ENCODE measurements around the gene DOHH.

Gene DOHH

DNA sequence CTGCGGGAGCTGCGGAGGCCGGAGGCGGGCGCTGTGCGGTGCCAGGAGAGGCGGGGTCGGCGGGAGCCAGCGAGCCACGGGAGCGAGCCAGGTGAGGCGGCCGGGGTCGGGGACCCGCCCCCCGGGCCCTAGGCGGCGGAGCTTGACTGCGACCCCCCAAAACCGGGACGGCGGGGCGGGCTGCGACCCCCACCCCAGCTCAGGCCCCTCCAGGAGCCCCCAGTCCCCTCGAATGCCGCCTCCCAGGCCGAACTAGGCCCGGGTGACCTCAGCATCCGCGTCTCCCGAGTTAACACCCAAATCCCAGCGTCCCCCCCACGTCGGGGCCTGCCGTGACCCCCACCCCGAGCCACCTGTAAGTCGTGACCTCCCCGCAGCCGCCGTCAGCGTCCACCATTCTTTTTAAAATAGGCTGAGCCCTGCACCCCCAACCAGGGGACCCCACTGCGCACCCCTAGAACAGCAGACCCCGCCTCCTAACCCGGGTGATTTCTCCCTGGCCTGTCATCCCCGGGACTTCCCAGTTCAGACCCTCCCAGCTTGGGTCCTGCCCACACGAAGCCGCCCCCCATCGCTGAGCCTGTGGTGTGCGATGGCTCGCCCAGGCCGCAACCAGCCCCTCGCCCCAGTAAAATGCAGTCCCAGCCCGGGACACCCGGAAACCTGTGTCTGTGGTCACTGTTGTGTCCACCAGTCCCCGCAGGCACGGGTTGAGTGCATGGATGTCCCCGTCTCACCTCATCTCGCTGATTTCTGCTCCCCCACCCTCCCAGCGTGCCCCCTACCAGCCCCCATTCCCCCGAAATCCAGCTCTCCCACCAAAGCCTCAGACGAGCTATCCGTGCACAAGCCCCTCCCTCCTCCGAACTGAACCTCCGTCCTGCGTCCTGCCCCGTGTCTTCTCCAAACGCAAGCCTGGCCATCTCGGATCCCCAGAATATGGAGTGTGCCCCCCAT is 6.2 kb upstream of the DOHH start:
- no peaks in the 10 kb centered on the region for H3K9me3 ChIP-seq (ENCODE audit: insufficient read depth, low read depth, low read length)
- peak overlapping the region; percentile 80 for H2AFZ ChIP-seq (ENCODE audit: insufficient read depth, low read length, poor library complexity)
- no peak overlapping the region for H3K23ac ChIP-seq (ENCODE audit: low read length)
- H2BK12ac ChIP-seq (ENCODE audit: low read length) = no peak overlapping the region
- H4K91ac ChIP-seq (ENCODE audit: low read depth, low read length) = peak overlapping the region; percentile 91
- H3K79me2 ChIP-seq (ENCODE audit: control insufficient read depth, insufficient read depth, low read length, poor library complexity) = peaks cover 39% of the 10 kb centered on the region
- peak overlapping the region; percentile 72 for H3K27ac ChIP-seq (ENCODE audit: low read depth, low read length)
- DNase-seq = peak in 1 of 2 donors; percentile 22
- H4K8ac ChIP-seq (ENCODE audit: low read depth, low read length) = peak overlapping the region; percentile 79
- H4K12ac ChIP-seq (ENCODE audit: low read depth, low read length) = peak overlapping the region; percentile 72
- H3K27me3 ChIP-seq (ENCODE audit: insufficient read depth, low read length) = no peaks in the 10 kb centered on the region
- peaks cover 25 to 26% of the 10 kb centered on the region in 2 experiments for H3K36me3 ChIP-seq (ENCODE audit: control insufficient read depth in 1 of 2, insufficient read depth in 2 of 2, low read length in 2 of 2)
- peak overlapping the region; percentile 91 for H3K4ac ChIP-seq (ENCODE audit: low read depth, low read length)
- peak overlapping the region; percentile 86 for H2BK120ac ChIP-seq (ENCODE audit: insufficient read depth, low read length, poor library complexity)
- WGBS (ENCODE audit: extremely low coverage, insufficient coverage, insufficient read length) = no CpG with 5 or more reads among the region's 69 CpGs
- H2AK5ac ChIP-seq (ENCODE audit: low read length) = peak overlapping the region; percentile 62
- peak overlapping the region; percentile 83 for H3K18ac ChIP-seq (ENCODE audit: low read length)
- H3K4me2 ChIP-seq (ENCODE audit: low read length) = peak overlapping the region; percentile 63
- peak overlapping the region; percentile 93 for H3K4me3 ChIP-seq (ENCODE audit: low read depth, low read length)
- peaks cover 28% of the 10 kb centered on the region for H3K79me1 ChIP-seq (ENCODE audit: low read length)
- peak overlapping the region; percentile 91 for H2BK5ac ChIP-seq (ENCODE audit: low read depth, low read length, poor library complexity)
- H3K14ac ChIP-seq (ENCODE audit: low read length) = peak overlapping the region; percentile 92
- peak overlapping the region; percentile 93 for H3K9ac ChIP-seq (ENCODE audit: low read length)
- H3K4me1 ChIP-seq (ENCODE audit: control insufficient read depth in 1 of 2, insufficient read depth in 2 of 2, low read length in 2 of 2) = peaks cover 23 to 28% of the 10 kb centered on the region in 2 experiments

GRCh38 chr19:3505598-3506383 is 5.3 kb upstream of the DOHH start, which contains the start of gene FZR1:
Gene FZR1 (plus strand): TSS chr19:3506311. CDS start chr19:3522990, 16,679 bp downstream.
- Histone ChIP-seq H3K9ac (ENCODE audit: low read length) (peak within 1 kb of the TSS; percentile 93), H3K27ac (ENCODE audit: low read depth, low read length) (peak within 1 kb of the TSS; percentile 72), H2BK120ac (ENCODE audit: insufficient read depth, low read length, poor library complexity) (peak within 1 kb of the TSS; percentile 91), H3K79me2 (ENCODE audit: control insufficient read depth, insufficient read depth, low read length, poor library complexity) (peaks cover 33% of the 10 kb centered on the region), H4K12ac (ENCODE audit: low read depth, low read length) (peak within 1 kb of the TSS; percentile 89), H4K8ac (ENCODE audit: low read depth, low read length) (peak within 1 kb of the TSS; percentile 79), H3K4ac (ENCODE audit: low read depth, low read length) (peak within 1 kb of the TSS; percentile 91), H3K79me1 (ENCODE audit: low read length) (peaks cover 30% of the 10 kb centered on the region), H2BK12ac (ENCODE audit: low read length) (no peak within 1 kb of the TSS), H3K14ac (ENCODE audit: low read length) (peak within 1 kb of the TSS; percentile 92), H3K23ac (ENCODE audit: low read length) (no peak within 1 kb of the TSS), H4K91ac (ENCODE audit: low read depth, low read length) (peak within 1 kb of the TSS; percentile 91), H3K4me1 (ENCODE audit: control insufficient read depth in 1 of 2, insufficient read depth in 2 of 2, low read length in 2 of 2) (peaks cover 23 to 28% of the 10 kb centered on the region in 2 experiments), H2AFZ (ENCODE audit: insufficient read depth, low read length, poor library complexity) (peak within 1 kb of the TSS; percentile 80), H3K27me3 (ENCODE audit: insufficient read depth, low read length) (no peaks in the 10 kb centered on the region), H3K4me3 (ENCODE audit: low read depth, low read length) (peak within 1 kb of the TSS; percentile 93), H3K4me2 (ENCODE audit: low read length) (peak within 1 kb of the TSS; percentile 65), H3K9me3 (ENCODE audit: insufficient read depth, low read depth, low read length) (no peaks in the 10 kb centered on the region), H3K36me3 (ENCODE audit: control insufficient read depth in 1 of 2, insufficient read depth in 2 of 2, low read length in 2 of 2) (peaks cover 16 to 17% of the 10 kb centered on the region in 2 experiments), H2BK5ac (ENCODE audit: low read depth, low read length, poor library complexity) (peak within 1 kb of the TSS; percentile 91), H3K18ac (ENCODE audit: low read length) (peak within 1 kb of the TSS; percentile 83), H2AK5ac (ENCODE audit: low read length) (peak within 1 kb of the TSS; percentile 62)
- DNase-seq = peak; percentile 99 to 100
- WGBS (ENCODE audit: extremely low coverage, insufficient coverage, insufficient read length) = no CpG with 5 or more reads among the region's 79 CpGs

- H3K79me1 ChIP-seq (ENCODE audit: low read length) = peaks cover 35% of the 10 kb centered on the region
- no peak overlapping the region for H3K4me2 ChIP-seq (ENCODE audit: low read length)
- no peak overlapping the region for H3K18ac ChIP-seq (ENCODE audit: low read length)
- H3K79me2 ChIP-seq (ENCODE audit: control insufficient read depth, insufficient read depth, low read length, poor library complexity) = peaks cover 34% of the 10 kb centered on the region
- no peak overlapping the region for H2BK120ac ChIP-seq (ENCODE audit: insufficient read depth, low read length, poor library complexity)
- H2AK5ac ChIP-seq (ENCODE audit: low read length) = no peak overlapping the region
- H3K27ac ChIP-seq (ENCODE audit: low read depth, low read length) = no peak overlapping the region
- no peak overlapping the region for H3K4me3 ChIP-seq (ENCODE audit: low read depth, low read length)
- no peak overlapping the region for H2BK12ac ChIP-seq (ENCODE audit: low read length)
- DNase-seq = no peak
- H2BK5ac ChIP-seq (ENCODE audit: low read depth, low read length, poor library complexity) = no peak overlapping the region
- H3K9me3 ChIP-seq (ENCODE audit: insufficient read depth, low read depth, low read length) = no peaks in the 10 kb centered on the region
- no CpG with 5 or more reads among the region's 5 CpGs for WGBS (ENCODE audit: extremely low coverage, insufficient coverage, insufficient read length)
- no peak overlapping the region for H3K14ac ChIP-seq (ENCODE audit: low read length)
- no peak overlapping the region for H3K23ac ChIP-seq (ENCODE audit: low read length)
- peaks cover 7 to 8% of the 10 kb centered on the region in 2 experiments for H3K36me3 ChIP-seq (ENCODE audit: control insufficient read depth in 1 of 2, insufficient read depth in 2 of 2, low read length in 2 of 2)
- H2AFZ ChIP-seq (ENCODE audit: insufficient read depth, low read length, poor library complexity) = no peak overlapping the region
- no peak overlapping the region for H3K4ac ChIP-seq (ENCODE audit: low read depth, low read length)
- H4K91ac ChIP-seq (ENCODE audit: low read depth, low read length) = no peak overlapping the region
- H4K12ac ChIP-seq (ENCODE audit: low read depth, low read length) = no peak overlapping the region
- no peak overlapping the region for H3K9ac ChIP-seq (ENCODE audit: low read length)
- no peak overlapping the region for H4K8ac ChIP-seq (ENCODE audit: low read depth, low read length)
- no peaks in the 10 kb centered on the region for H3K27me3 ChIP-seq (ENCODE audit: insufficient read depth, low read length)
- H3K4me1 ChIP-seq (ENCODE audit: control insufficient read depth in 1 of 2, insufficient read depth in 2 of 2, low read length in 2 of 2) = peaks cover 16 to 21% of the 10 kb centered on the region in 2 experiments
These were observed 4.3 kb upstream of the DOHH start for GRCh38 chr19:3504735-3505134.

GRCh38 chr19:3503036-3503572 is 2.6 kb upstream of the DOHH start:
- H4K8ac ChIP-seq (ENCODE audit: low read depth, low read length) = no peak overlapping the region
- H4K12ac ChIP-seq (ENCODE audit: low read depth, low read length) = no peak overlapping the region
- no peaks in the 10 kb centered on the region for H3K9me3 ChIP-seq (ENCODE audit: insufficient read depth, low read depth, low read length)
- peaks cover 27% of the 10 kb centered on the region for H3K79me2 ChIP-seq (ENCODE audit: control insufficient read depth, insufficient read depth, low read length, poor library complexity)
- H3K4me2 ChIP-seq (ENCODE audit: low read length) = no peak overlapping the region
- H3K4ac ChIP-seq (ENCODE audit: low read depth, low read length) = no peak overlapping the region
- no peak overlapping the region for H2BK120ac ChIP-seq (ENCODE audit: insufficient read depth, low read length, poor library complexity)
- no peak for DNase-seq
- no peak overlapping the region for H3K9ac ChIP-seq (ENCODE audit: low read length)
- no peak overlapping the region for H3K27ac ChIP-seq (ENCODE audit: low read depth, low read length)
- H3K4me1 ChIP-seq (ENCODE audit: control insufficient read depth in 1 of 2, insufficient read depth in 2 of 2, low read length in 2 of 2) = peaks cover 7 to 10% of the 10 kb centered on the region in 2 experiments
- H3K36me3 ChIP-seq (ENCODE audit: control insufficient read depth in 1 of 2, insufficient read depth in 2 of 2, low read length in 2 of 2) = no peaks in the 10 kb centered on the region
- no peak overlapping the region for H2BK12ac ChIP-seq (ENCODE audit: low read length)
- H3K4me3 ChIP-seq (ENCODE audit: low read depth, low read length) = no peak overlapping the region
- no CpG with 5 or more reads among the region's 13 CpGs for WGBS (ENCODE audit: extremely low coverage, insufficient coverage, insufficient read length)
- peak overlapping the region; percentile 5 for H2AK5ac ChIP-seq (ENCODE audit: low read length)
- H3K27me3 ChIP-seq (ENCODE audit: insufficient read depth, low read length) = no peaks in the 10 kb centered on the region
- H3K79me1 ChIP-seq (ENCODE audit: low read length) = peaks cover 28% of the 10 kb centered on the region
- H3K23ac ChIP-seq (ENCODE audit: low read length) = no peak overlapping the region
- H3K14ac ChIP-seq (ENCODE audit: low read length) = no peak overlapping the region
- no peak overlapping the region for H2BK5ac ChIP-seq (ENCODE audit: low read depth, low read length, poor library complexity)
- H2AFZ ChIP-seq (ENCODE audit: insufficient read depth, low read length, poor library complexity) = no peak overlapping the region
- H4K91ac ChIP-seq (ENCODE audit: low read depth, low read length) = no peak overlapping the region
- no peak overlapping the region for H3K18ac ChIP-seq (ENCODE audit: low read length)
